ENCODE data around the gene ZNF724. TPM values are rescaled to one million over a fixed set of nuclear protein-coding genes. Genes with fewer than 3 reads are reported as not detected.

Gene ZNF724
- total RNA-seq, 5 donors from 2014 or later (not counting 1 experiment from before 2014, with no cell fraction given), result 3.3 to 6.5 (median 6.0) TPM

DNA sequence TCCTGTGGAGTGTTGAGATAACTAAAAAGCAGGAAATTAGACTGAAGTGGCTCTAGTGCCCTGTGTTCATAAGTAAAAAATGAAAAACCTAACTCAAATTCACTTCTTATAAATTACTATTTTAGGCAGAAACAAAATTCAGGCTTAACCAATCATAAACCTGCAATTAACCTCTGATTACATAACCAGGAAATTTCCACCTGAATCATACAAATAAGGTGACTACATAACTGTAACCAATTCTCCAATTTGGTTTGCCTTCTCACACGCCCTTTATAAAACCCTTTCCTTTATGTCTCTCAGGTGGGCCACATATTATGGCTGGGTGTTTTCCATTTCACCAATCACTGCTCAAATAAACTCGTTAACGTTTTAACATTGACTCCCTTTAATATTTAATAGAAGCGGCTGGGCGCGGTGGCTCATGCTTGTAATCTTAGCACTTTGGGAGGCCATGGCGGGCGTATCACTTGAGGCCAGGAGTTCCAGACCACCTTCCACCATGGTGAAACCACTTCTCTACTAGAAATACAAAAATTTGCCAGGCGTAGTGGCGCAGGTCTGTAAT is 22.9 kb upstream of the ZNF724 start:
- H3K27ac ChIP-seq (ENCODE audit: low read length), result peak overlapping the region; percentile 85
- ATAC-seq (replicated peaks in 1 of 4) (no peak), DNase-seq (peak in 2 of 35 experiments; percentile 8 to 37)
- peak overlapping the region; percentile 89 to 95 for H3K4me3 ChIP-seq (ENCODE audit: control insufficient read depth in 1 of 2, extremely low read depth in 1 of 2, low read length in 1 of 2)
- Mint-ChIP-seq H3K9me3 (no peaks in the 10 kb centered on the region), H3K4me3 (peak overlapping the region; percentile 96 to 98 (median 97)), H3K27ac (peak overlapping the region; percentile 91 to 93), H3K27me3 (no peaks in the 10 kb centered on the region), H3K36me3 (peaks cover 21% of the 10 kb centered on the region), H3K4me1 (peaks cover 27 to 36% (median 33%) of the 10 kb centered on the region in 3 donors)
- no peaks in the 10 kb centered on the region for H3K9me3 ChIP-seq
- H3K27me3 ChIP-seq (replicated peaks in 1 of 2; ENCODE audit: control insufficient read depth in 2 of 2, extremely low read depth in 1 of 2, insufficient read depth in 2 of 2, low read length in 1 of 2), result no peaks in the 10 kb centered on the region
- WGBS (ENCODE audit: insufficient coverage), result 0% methylated on average over 8 of the region's 10 CpGs
- ChIA-PET CTCF (interaction anchor here (0.6 to 1.9 kb wide), 8 partner anchors 9 to 806 kb away, joined by 3 to 5 read pairs (median 4); partner anchors contain the start of gene ZNF724 (in 1 of the 2)), POLR2A (interaction anchor here (0.5 to 1.2 kb wide), 3 partner anchors 23 to 123 kb away, joined by 3 to 4 read pairs (median 3); partner anchors contain the start of genes ZNF724 (in 2 of the 2) and ZNF91 (in 1 of the 2))
- peaks cover under 1 to 7% of the 10 kb centered on the region in 2 donors for H3K36me3 ChIP-seq (ENCODE audit: control insufficient read depth in 2 of 2, extremely low read depth in 1 of 2, insufficient read depth in 1 of 2, low read length in 1 of 2)
- peaks cover 5 to 9% of the 10 kb centered on the region in 2 experiments for H3K4me1 ChIP-seq (ENCODE audit: control insufficient read depth in 1 of 2, extremely low read depth in 1 of 2, insufficient read depth in 2 of 2, low read length in 2 of 2)

DNA sequence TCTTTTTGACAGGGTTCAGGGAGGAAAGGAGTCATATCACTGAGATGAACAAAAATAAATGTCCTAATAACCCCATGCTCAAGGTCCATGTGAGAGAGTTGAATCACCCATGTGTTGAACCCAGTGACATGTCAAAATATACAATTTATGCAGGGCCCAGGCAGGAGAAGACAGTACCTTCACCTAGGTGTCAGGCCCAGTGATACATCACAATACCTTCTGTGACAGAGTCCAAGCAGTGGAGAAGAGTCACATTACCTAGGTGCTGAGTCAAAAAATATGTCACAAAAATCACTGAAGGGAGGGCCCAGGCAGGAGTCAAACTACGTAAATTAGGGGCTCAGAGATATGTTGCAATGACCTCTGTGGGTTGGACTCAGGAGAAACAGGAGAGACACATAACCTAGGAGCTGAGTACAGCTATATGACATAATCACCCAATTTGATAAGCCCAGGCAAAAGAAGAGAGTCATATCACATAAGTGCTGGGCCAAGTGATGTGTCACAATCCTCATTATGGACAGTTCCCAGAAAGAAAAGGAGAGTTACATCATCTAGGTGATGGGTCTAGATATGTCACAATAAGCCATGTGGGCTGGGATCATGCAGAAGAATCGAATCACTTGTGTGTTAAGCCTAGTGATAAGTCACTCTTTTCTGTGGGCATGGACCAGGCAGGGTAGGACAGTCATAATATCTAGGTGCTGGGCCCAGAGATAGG is 13.8 kb upstream of the ZNF724 start:
- Mint-ChIP-seq H3K4me1 (peaks cover 0 to 2% (median 0%) of the 10 kb centered on the region in 3 donors), H3K27me3 (no peaks in the 10 kb centered on the region), H3K27ac (peak overlapping the region in 1 of 2 donors; percentile 12), H3K36me3 (peaks cover 61% of the 10 kb centered on the region), H3K4me3 (no peak overlapping the region), H3K9me3 (no peaks in the 10 kb centered on the region)
- no peak overlapping the region for H3K4me3 ChIP-seq (ENCODE audit: control insufficient read depth in 1 of 2, extremely low read depth in 1 of 2, low read length in 1 of 2)
- H3K27ac ChIP-seq (ENCODE audit: low read length), result no peak overlapping the region
- no peak for ATAC-seq (replicated peaks in 1 of 4)
- no peaks in the 10 kb centered on the region for H3K4me1 ChIP-seq (ENCODE audit: control insufficient read depth in 1 of 2, extremely low read depth in 1 of 2, insufficient read depth in 2 of 2, low read length in 2 of 2)
- ChIA-PET POLR2A (interaction anchor here in 1 of 2 donors (0.6 kb wide), 1 partner anchor 654 kb away, joined by 4 read pairs; no protein-coding TSS in a partner anchor), CTCF (no interaction called here)
- H3K36me3 ChIP-seq (ENCODE audit: control insufficient read depth in 2 of 2, extremely low read depth in 1 of 2, insufficient read depth in 1 of 2, low read length in 1 of 2), result peaks cover 10 to 35% of the 10 kb centered on the region in 2 donors
- no peaks in the 10 kb centered on the region for H3K9me3 ChIP-seq
- WGBS (ENCODE audit: insufficient coverage), result 78% methylated on average over 1 of the region's 2 CpGs
- no peaks in the 10 kb centered on the region for H3K27me3 ChIP-seq (replicated peaks in 1 of 2; ENCODE audit: control insufficient read depth in 2 of 2, extremely low read depth in 1 of 2, insufficient read depth in 2 of 2, low read length in 1 of 2)
- no peak for DNase-seq

DNA sequence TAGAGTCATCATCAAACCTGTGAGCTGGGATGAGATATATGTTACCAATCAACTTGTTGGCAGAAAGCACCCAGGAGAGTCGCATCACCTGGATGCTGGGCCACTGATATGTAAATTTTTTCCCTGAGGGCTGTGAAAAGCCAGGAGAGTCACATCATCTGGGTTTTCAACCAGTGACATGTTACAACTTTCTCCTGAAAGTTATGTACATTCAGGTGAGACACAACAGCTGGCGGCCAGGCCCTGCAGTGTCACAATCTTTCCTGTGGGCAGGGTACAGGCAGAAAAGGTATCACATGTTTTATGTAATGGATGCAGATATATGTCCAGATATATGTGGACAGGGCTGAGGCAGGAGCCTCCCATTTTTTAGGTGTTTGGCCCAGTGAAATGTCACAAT is 13.2 kb upstream of the ZNF724 start:
- POLR2A ChIA-PET, result no interaction called here
- H3K27me3 ChIP-seq (replicated peaks in 1 of 2; ENCODE audit: control insufficient read depth in 2 of 2, extremely low read depth in 1 of 2, insufficient read depth in 2 of 2, low read length in 1 of 2), result no peaks in the 10 kb centered on the region
- H3K27ac Mint-ChIP-seq, result peak overlapping the region in 1 of 2 donors; percentile 12
- no peak overlapping the region for H3K4me3 Mint-ChIP-seq
- H3K36me3 ChIP-seq (ENCODE audit: control insufficient read depth in 2 of 2, extremely low read depth in 1 of 2, insufficient read depth in 1 of 2, low read length in 1 of 2), result peaks cover 13 to 37% of the 10 kb centered on the region in 2 donors
- H3K4me3 ChIP-seq (ENCODE audit: control insufficient read depth in 1 of 2, extremely low read depth in 1 of 2, low read length in 1 of 2), result no peak overlapping the region
- H3K9me3 Mint-ChIP-seq, result no peaks in the 10 kb centered on the region
- no peaks in the 10 kb centered on the region for H3K4me1 ChIP-seq (ENCODE audit: control insufficient read depth in 1 of 2, extremely low read depth in 1 of 2, insufficient read depth in 2 of 2, low read length in 2 of 2)
- H3K36me3 Mint-ChIP-seq, result peaks cover 64% of the 10 kb centered on the region
- no peak overlapping the region for H3K27ac ChIP-seq (ENCODE audit: low read length)
- WGBS (ENCODE audit: insufficient coverage), result 65% methylated on average over 2 of the region's 2 CpGs
- peaks cover 0 to 2% (median 0%) of the 10 kb centered on the region in 3 donors for H3K4me1 Mint-ChIP-seq
- ATAC-seq (replicated peaks in 1 of 4) (no peak), DNase-seq (no peak)
- H3K9me3 ChIP-seq, result no peaks in the 10 kb centered on the region
- CTCF ChIA-PET, result no interaction called here
- H3K27me3 Mint-ChIP-seq, result no peaks in the 10 kb centered on the region

DNA sequence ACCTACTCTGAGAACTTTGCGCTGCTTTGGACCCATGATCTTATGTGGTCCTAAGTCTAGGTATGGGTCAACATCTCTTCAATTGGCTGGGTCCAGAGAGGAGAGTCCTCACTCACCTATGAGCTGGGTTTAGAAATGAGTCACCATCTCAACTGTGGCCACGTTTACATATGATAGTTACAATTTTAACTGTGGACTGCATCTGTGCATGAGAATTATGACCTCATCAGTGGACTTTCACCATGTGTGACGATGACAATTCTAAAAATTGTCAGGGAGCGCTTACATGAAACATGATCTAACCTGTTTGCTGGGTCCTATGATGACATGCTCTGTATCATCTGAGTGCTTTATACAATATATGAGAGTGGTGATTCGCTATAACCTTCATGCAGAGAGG is 12.7 kb upstream of the ZNF724 start:
- H3K4me3 ChIP-seq (ENCODE audit: control insufficient read depth in 1 of 2, extremely low read depth in 1 of 2, low read length in 1 of 2), result no peak overlapping the region
- H3K36me3 ChIP-seq (ENCODE audit: control insufficient read depth in 2 of 2, extremely low read depth in 1 of 2, insufficient read depth in 1 of 2, low read length in 1 of 2), result peaks cover 12 to 34% of the 10 kb centered on the region in 2 donors
- H3K9me3 Mint-ChIP-seq, result no peaks in the 10 kb centered on the region
- DNase-seq (no peak), ATAC-seq (replicated peaks in 1 of 4) (no peak)
- H3K4me3 Mint-ChIP-seq, result no peak overlapping the region
- no peaks in the 10 kb centered on the region for H3K9me3 ChIP-seq
- ChIA-PET POLR2A (no interaction called here), CTCF (no interaction called here)
- WGBS (ENCODE audit: insufficient coverage), result 80% methylated on average over 1 of the region's 5 CpGs
- H3K27ac ChIP-seq (ENCODE audit: low read length), result no peak overlapping the region
- no peaks in the 10 kb centered on the region for H3K27me3 ChIP-seq (replicated peaks in 1 of 2; ENCODE audit: control insufficient read depth in 2 of 2, extremely low read depth in 1 of 2, insufficient read depth in 2 of 2, low read length in 1 of 2)
- H3K36me3 Mint-ChIP-seq, result peaks cover 61% of the 10 kb centered on the region
- H3K4me1 ChIP-seq (ENCODE audit: control insufficient read depth in 1 of 2, extremely low read depth in 1 of 2, insufficient read depth in 2 of 2, low read length in 2 of 2), result no peaks in the 10 kb centered on the region
- H3K4me1 Mint-ChIP-seq, result peaks cover 0 to 2% (median 0%) of the 10 kb centered on the region in 3 donors
- H3K27me3 Mint-ChIP-seq, result no peaks in the 10 kb centered on the region
- H3K27ac Mint-ChIP-seq, result no peak overlapping the region

DNA sequence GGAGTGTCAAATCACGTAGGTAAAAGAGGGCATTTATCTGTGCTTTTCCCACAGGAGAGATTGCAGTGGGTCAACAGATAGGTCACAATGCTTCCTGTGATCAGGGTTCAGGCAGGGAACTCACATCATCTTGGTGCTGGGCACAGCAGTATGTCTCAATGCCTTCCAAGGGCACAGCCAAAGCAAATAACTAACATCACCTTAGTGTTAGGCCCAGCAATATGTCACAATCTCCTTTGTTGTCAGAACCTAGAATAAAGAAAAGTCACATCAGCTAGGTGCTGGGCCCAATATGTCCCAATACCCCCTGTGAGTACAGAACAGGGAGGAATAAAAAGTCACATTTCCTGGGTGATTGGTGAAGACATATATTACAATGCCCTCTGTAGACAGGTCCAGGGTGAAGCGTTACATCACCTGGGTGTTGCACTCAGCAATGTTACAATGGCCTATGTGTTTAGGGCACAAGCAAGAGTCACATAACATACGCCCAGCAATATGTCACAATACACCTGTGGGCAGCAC is 11.4 kb upstream of the ZNF724 start:
- Mint-ChIP-seq H3K36me3 (peaks cover 51% of the 10 kb centered on the region), H3K4me1 (no peaks in the 10 kb centered on the region), H3K27ac (peak overlapping the region in 1 of 2 donors; percentile 66), H3K9me3 (no peaks in the 10 kb centered on the region), H3K27me3 (no peaks in the 10 kb centered on the region), H3K4me3 (no peak overlapping the region)
- POLR2A ChIA-PET, result no interaction called here
- H3K27me3 ChIP-seq (replicated peaks in 1 of 2; ENCODE audit: control insufficient read depth in 2 of 2, extremely low read depth in 1 of 2, insufficient read depth in 2 of 2, low read length in 1 of 2), result no peaks in the 10 kb centered on the region
- H3K4me1 ChIP-seq (ENCODE audit: control insufficient read depth in 1 of 2, extremely low read depth in 1 of 2, insufficient read depth in 2 of 2, low read length in 2 of 2), result no peaks in the 10 kb centered on the region
- H3K9me3 ChIP-seq, result no peaks in the 10 kb centered on the region
- peaks cover 9 to 26% of the 10 kb centered on the region in 2 donors for H3K36me3 ChIP-seq (ENCODE audit: control insufficient read depth in 2 of 2, extremely low read depth in 1 of 2, insufficient read depth in 1 of 2, low read length in 1 of 2)
- H3K27ac ChIP-seq (ENCODE audit: low read length), result no peak overlapping the region
- WGBS (ENCODE audit: insufficient coverage), result 100% methylated on average over 3 of the region's 3 CpGs
- ATAC-seq (replicated peaks in 1 of 4) (no peak), DNase-seq (no peak)
- H3K4me3 ChIP-seq (ENCODE audit: control insufficient read depth in 1 of 2, extremely low read depth in 1 of 2, low read length in 1 of 2), result no peak overlapping the region
- CTCF ChIA-PET, result interaction anchor here in 1 of 2 donors (1.0 kb wide), 1 partner anchor 20 kb away, joined by 3 read pairs; no protein-coding TSS in a partner anchor

DNA sequence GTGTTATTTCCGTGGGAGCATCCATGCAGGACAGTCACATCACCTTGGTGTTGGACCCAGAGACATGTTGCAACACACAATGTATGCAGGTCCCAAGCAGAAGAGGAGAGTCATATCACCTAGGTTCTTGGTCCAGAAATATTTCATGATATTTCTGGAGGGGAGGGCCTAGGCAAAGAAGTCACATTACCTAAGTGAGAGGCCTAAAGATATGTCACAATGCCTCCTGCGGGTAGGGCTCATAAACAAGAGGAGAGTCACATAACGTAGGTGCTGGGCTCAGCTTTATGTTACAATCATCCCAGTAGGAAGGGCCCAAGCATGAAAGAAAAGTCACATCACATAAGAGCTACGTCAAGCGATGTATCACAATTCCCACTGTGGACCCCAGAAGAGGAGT is 10.8 kb upstream of the ZNF724 start:
- POLR2A ChIA-PET, result no interaction called here
- WGBS (ENCODE audit: insufficient coverage), result 93% methylated on average over 5 of the region's 5 CpGs
- no peak overlapping the region for H3K4me3 Mint-ChIP-seq
- Histone ChIP-seq H3K9me3 (no peaks in the 10 kb centered on the region), H3K4me1 (ENCODE audit: control insufficient read depth in 1 of 2, extremely low read depth in 1 of 2, insufficient read depth in 2 of 2, low read length in 2 of 2) (no peaks in the 10 kb centered on the region), H3K36me3 (ENCODE audit: control insufficient read depth in 2 of 2, extremely low read depth in 1 of 2, insufficient read depth in 1 of 2, low read length in 1 of 2) (peaks cover 9 to 26% of the 10 kb centered on the region in 2 donors), H3K4me3 (ENCODE audit: control insufficient read depth in 1 of 2, extremely low read depth in 1 of 2, low read length in 1 of 2) (no peak overlapping the region), H3K27me3 (replicated peaks in 1 of 2; ENCODE audit: control insufficient read depth in 2 of 2, extremely low read depth in 1 of 2, insufficient read depth in 2 of 2, low read length in 1 of 2) (no peaks in the 10 kb centered on the region), H3K27ac (ENCODE audit: low read length) (no peak overlapping the region)
- H3K27ac Mint-ChIP-seq, result no peak overlapping the region
- no peak for DNase-seq
- CTCF ChIA-PET, result interaction anchor here in 1 of 2 donors (1.0 kb wide), 1 partner anchor 21 kb away, joined by 3 read pairs; no protein-coding TSS in a partner anchor
- H3K27me3 Mint-ChIP-seq, result no peaks in the 10 kb centered on the region
- H3K36me3 Mint-ChIP-seq, result peaks cover 47% of the 10 kb centered on the region
- H3K4me1 Mint-ChIP-seq, result no peaks in the 10 kb centered on the region
- no peak for ATAC-seq (replicated peaks in 1 of 4)
- no peaks in the 10 kb centered on the region for H3K9me3 Mint-ChIP-seq

Measured in T-cell (primary cell).